MCF 10A (cell line): ENCODE results near the gene DUSP6. TPM values are rescaled to one million over a fixed set of nuclear protein-coding genes. Genes with fewer than 3 reads are reported as not detected.

ENCODE experiments used
- BruUV-seq: library from RNA; stranded (reverse); fragments of 400-500 nt; replicated peaks from 2 replicates; lab custom pipeline; 2021; lab: Mats Ljungman, UMichigan
- CTCF ChIA-PET: fragments of 300-600 bp; sonication (Branson Sonifier 250); formaldehyde crosslinking; extraction: SDS; loops from one replicate; lab custom pipeline; 2021; ENCODE audit warnings: antibody characterized with exemption, inconsistent platforms; lab: Yijun Ruan, JAX
- POLR2A ChIA-PET: fragments of 300-600, 350-650 bp; sonication (Branson Sonifier 250); formaldehyde crosslinking; extraction: SDS; loops from one replicate; lab custom pipeline; 2020; ENCODE audit warnings: antibody characterized with exemption, inconsistent platforms; lab: Yijun Ruan, JAX
- DNase-seq: peaks from one replicate; pipeline ENCODE4 v3.0.0-alpha.2; 2018; ENCODE audit not compliant: unreplicated experiment
- H3K27ac Mint-ChIP-seq: one replicate; pipeline ENCODE4 v1.8.0; 2022; ENCODE audit warnings: mild to moderate bottlenecking, low read depth, mixed read lengths; ENCODE audit not compliant: unreplicated experiment
- H3K27me3 Mint-ChIP-seq: one replicate; pipeline ENCODE4 v1.8.0; 2022; ENCODE audit warnings: mixed read lengths; ENCODE audit not compliant: insufficient read depth, unreplicated experiment
- H3K36me3 Mint-ChIP-seq: one replicate; pipeline ENCODE4 v1.8.0; 2022; ENCODE audit warnings: mild to moderate bottlenecking, moderate library complexity, mixed read lengths; ENCODE audit not compliant: insufficient read depth, unreplicated experiment
- H3K4me1 Mint-ChIP-seq: one replicate; pipeline ENCODE4 v1.8.0; 2022; ENCODE audit warnings: mixed read lengths; ENCODE audit not compliant: insufficient read depth, unreplicated experiment
- H3K4me3 Mint-ChIP-seq: one replicate; pipeline ENCODE4 v1.8.0; 2022; ENCODE audit warnings: mild to moderate bottlenecking, moderate library complexity, mixed read lengths; ENCODE audit not compliant: unreplicated experiment
- H3K9me3 Mint-ChIP-seq: one replicate; pipeline ENCODE4 v1.8.0; 2022; ENCODE audit warnings: mixed read lengths; ENCODE audit not compliant: unreplicated experiment
- CTCF ChIP-seq: fragments of 200-600 bp; IDR thresholded peaks from one replicate; pipeline ENCODE4 v1.8.0; 2022; ENCODE audit warnings: antibody characterized with exemption, mild to moderate bottlenecking; ENCODE audit not compliant: unreplicated experiment
- intact Hi-C: fragments of 100-400 bp; cut with micrococcal nuclease; formaldehyde crosslinking; loops from 2 replicates; pipeline ENCODE4 v1.14.1; 2022
- total RNA-seq: library from RNA; stranded (reverse); gene quantifications from 2 replicates; pipeline ENCODE4 v1.2.3, GENCODE V29; 2022

The DUSP6 gene
- total RNA-seq, 1 experiment from 2014 or later: 149 TPM

DNA sequence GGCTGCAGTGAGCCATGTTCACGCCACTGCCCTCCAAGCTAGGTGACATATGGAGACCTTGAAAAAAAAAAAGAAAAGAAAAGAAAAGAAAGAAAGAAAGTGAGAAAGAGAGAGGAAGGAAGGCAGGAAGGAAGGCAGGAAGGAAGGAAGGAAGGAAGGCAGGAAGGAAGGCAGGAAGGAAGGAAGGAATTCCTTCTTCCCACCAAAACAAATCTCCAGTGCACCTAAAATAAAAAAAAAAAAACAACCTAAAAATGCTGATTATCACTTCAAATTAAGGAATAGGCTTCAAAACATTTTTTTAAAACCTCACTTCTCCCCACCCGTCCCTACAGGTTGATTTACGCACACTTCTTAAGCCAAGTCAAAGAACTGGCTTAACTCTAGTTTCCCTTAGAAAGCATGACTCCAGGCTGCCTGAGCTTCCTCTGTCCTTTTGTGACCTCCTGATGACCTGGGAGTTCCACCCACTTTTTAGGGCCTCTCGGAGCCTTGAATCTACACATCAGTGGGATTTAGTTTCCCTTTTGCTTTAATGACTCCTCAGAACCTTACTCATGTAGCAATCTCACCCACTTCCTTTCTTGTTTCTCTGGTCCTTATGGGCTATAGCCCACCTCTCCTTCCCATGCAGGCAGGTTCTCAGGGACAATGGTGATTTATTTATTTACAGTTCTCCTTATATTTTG, 18.6 kb downstream of the DUSP6 start:
- CTCF ChIA-PET: no interaction called here

GRCh38 chr12:89328151-89329030, 23.9 kb downstream of the DUSP6 start:
- intact Hi-C loops: no loop called here
- Mint-ChIP-seq H3K4me1 (no peaks in the 10 kb centered on the region), H3K27ac (no peak overlapping the region), H3K27me3 (no peaks in the 10 kb centered on the region), H3K4me3 (no peak overlapping the region), H3K36me3 (no peaks in the 10 kb centered on the region), H3K9me3 (no peaks in the 10 kb centered on the region)
- TF ChIP-seq CTCF: no peak
- DNase-seq: no peak
- CTCF ChIA-PET: interaction anchor here (1.5 kb wide), 1 partner anchor 118 kb away, joined by 5 read pairs; no protein-coding TSS in a partner anchor
- BruUV-seq: no TSS peak
- POLR2A ChIA-PET: no interaction called here

More for the DNA sequence above, 18.6 kb downstream of the DUSP6 start:
- POLR2A ChIA-PET: interaction anchor here (0.9 kb wide), 1 partner anchor 16 kb away, joined by 3 read pairs; no protein-coding TSS in a partner anchor
- no peak overlapping the region for H3K4me3 Mint-ChIP-seq
- H3K27me3 Mint-ChIP-seq: no peaks in the 10 kb centered on the region
- H3K4me1 Mint-ChIP-seq: peaks cover 6% of the 10 kb centered on the region
- no peaks in the 10 kb centered on the region for H3K9me3 Mint-ChIP-seq
- DNase-seq: no peak
- TF ChIP-seq CTCF: no peak
- no TSS peak for BruUV-seq
- intact Hi-C loops: no loop called here
- H3K27ac Mint-ChIP-seq: no peak overlapping the region
- no peaks in the 10 kb centered on the region for H3K36me3 Mint-ChIP-seq

DNA sequence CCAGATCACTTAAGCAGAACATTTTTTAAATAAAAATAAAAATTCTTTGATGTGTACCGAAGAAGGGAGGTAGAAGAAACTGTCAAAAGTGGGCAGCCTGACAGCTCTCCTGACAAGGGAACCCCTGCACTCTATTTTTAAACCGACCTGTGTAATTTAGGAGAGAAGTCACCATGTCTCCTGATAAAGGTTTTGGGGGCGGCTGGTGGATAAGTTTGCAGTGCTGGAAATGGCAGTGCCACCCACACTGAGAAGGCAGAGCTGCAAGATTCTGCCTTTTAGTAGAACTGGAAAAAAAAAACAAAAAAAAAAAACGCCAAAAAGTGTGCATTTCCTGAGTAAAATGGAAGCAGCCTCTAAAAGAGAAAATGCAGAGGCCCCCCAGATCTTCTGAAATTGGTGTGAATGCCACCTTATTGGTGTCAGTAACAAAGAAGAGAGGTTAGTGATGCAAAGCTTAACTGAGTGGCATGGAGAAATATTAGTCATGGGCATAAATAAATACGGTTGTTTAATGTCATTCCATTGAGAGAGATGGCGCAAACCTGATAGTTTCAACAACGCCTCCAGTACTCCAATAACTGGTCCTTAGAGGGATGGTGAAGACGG, 24.7 kb downstream of the DUSP6 start:
- no peak for TF ChIP-seq CTCF
- H3K9me3 Mint-ChIP-seq: no peaks in the 10 kb centered on the region
- BruUV-seq: no TSS peak
- no peak overlapping the region for H3K27ac Mint-ChIP-seq
- POLR2A ChIA-PET: interaction anchor here (0.6 to 0.7 kb wide), 2 partner anchors 38 to 351 kb away, joined by 3 to 4 read pairs; no protein-coding TSS in a partner anchor
- intact Hi-C loops: no loop called here
- no peak for DNase-seq
- H3K36me3 Mint-ChIP-seq: no peaks in the 10 kb centered on the region
- no peak overlapping the region for H3K4me3 Mint-ChIP-seq
- H3K27me3 Mint-ChIP-seq: no peaks in the 10 kb centered on the region
- CTCF ChIA-PET: interaction anchor here (0.5 to 1.5 kb wide), 2 partner anchors 117 to 305 kb away, joined by 3 to 5 read pairs; no protein-coding TSS in a partner anchor
- no peaks in the 10 kb centered on the region for H3K4me1 Mint-ChIP-seq
